Measurements from ENCODE around the gene NOLC1.

GRCh38 chr10:102139281-102140110 lies 12.7 kb upstream of the NOLC1 start:
- TF ChIP-seq USF2 (IDR thresholded peaks at IDR 0.05; ENCODE audit: borderline replicate concordance, low read depth, low read length), result no peak
- no peak for TF ChIP-seq BCL3 (IDR thresholded peaks at IDR 0.05; ENCODE audit: borderline replicate concordance, insufficient read depth, low read depth, low read length, poor library complexity, severe bottlenecking)
- no peak for TF ChIP-seq POU2F2 (IDR thresholded peaks at IDR 0.05; ENCODE audit: borderline replicate concordance, low read depth, low read length)
- TF ChIP-seq CHD2 (IDR thresholded peaks at IDR 0.05; ENCODE audit: borderline replicate concordance, low read depth, low read length), result no peak
- no peak for TF ChIP-seq ZBTB33 (IDR thresholded peaks at IDR 0.05)
- TF ChIP-seq E2F8 (IDR thresholded peaks at IDR 0.05; ENCODE audit: low read depth, partially characterized antibody), result no peak
- TF ChIP-seq LARP7 (IDR thresholded peaks at IDR 0.05), result no peak
- TF ChIP-seq ZNF274 (IDR thresholded peaks at IDR 0.05; ENCODE audit: insufficient read depth, insufficient read length), result no peak
- no peak for TF ChIP-seq ZZZ3 (IDR thresholded peaks at IDR 0.05; ENCODE audit: control insufficient read depth, insufficient read length, low read depth)
- TF ChIP-seq EP300 (IDR thresholded peaks at IDR 0.05; ENCODE audit: borderline replicate concordance in 1 of 2, control insufficient read depth in 1 of 2, low read depth in 2 of 2, low read length in 2 of 2), result no peak
- no peak for TF ChIP-seq EZH2 (IDR thresholded peaks at IDR 0.05; ENCODE audit: borderline replicate concordance, control insufficient read depth, low read depth, low read length)
- TF ChIP-seq MXI1 (IDR thresholded peaks at IDR 0.05; ENCODE audit: low read depth, low read length), result no peak
